ENCODE results near the gene HIRIP3. TPM values are rescaled to one million over a fixed set of nuclear protein-coding genes. Genes with fewer than 3 reads are reported as not detected.

HIRIP3 gene
- total and polyA plus RNA-seq, 2 of the 13 experiments (the other 11 are each of a cell fraction or from before 2014, with no cell fraction given): 12.6 to 17.2 TPM

DNA sequence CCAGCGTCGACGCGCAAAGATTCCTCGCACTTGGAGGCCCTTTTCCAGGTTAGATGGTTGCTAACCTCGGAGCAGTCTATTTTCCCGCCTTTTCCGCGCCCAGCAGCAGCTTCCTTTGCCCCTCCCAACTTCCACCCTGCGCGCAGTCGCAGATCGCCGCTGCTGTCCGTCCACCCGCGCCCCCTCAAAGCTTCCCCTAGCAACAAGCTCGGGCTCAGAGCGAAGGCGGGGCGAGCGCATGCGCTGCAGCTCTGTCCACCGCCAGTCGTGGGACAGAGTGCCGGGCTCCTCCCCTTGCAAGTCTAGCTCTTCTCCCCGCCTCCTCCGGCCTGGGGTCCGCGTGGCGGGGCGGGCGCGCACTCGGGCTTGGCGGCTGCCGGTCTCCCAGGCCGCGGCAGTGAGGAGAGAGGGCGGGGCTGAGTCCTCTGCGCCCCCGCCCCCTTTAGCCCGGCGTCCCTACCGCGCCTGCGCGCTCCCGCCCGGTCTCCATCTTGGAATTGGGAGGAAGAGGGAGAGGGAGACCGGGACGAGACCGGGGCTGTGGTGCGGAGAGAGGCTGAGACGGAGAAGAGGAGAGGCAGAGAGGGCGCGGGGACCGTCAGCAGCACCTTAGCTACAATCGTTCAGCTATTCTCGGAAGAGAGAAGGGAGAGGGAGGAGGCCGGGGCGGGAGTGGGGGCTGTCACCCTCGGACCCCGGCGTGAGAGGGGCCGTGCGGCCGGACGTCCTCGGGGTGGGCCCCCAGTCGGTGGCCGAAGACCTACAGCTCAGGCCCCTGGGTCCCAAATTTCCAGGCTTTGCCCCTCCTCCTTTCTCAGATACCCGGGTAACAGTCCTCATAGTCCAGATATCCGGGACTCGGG lies 21.8 kb downstream of the HIRIP3 start, which contains the start of gene TAOK2 (continued):
- TF ChIP-seq, protein P1, sequence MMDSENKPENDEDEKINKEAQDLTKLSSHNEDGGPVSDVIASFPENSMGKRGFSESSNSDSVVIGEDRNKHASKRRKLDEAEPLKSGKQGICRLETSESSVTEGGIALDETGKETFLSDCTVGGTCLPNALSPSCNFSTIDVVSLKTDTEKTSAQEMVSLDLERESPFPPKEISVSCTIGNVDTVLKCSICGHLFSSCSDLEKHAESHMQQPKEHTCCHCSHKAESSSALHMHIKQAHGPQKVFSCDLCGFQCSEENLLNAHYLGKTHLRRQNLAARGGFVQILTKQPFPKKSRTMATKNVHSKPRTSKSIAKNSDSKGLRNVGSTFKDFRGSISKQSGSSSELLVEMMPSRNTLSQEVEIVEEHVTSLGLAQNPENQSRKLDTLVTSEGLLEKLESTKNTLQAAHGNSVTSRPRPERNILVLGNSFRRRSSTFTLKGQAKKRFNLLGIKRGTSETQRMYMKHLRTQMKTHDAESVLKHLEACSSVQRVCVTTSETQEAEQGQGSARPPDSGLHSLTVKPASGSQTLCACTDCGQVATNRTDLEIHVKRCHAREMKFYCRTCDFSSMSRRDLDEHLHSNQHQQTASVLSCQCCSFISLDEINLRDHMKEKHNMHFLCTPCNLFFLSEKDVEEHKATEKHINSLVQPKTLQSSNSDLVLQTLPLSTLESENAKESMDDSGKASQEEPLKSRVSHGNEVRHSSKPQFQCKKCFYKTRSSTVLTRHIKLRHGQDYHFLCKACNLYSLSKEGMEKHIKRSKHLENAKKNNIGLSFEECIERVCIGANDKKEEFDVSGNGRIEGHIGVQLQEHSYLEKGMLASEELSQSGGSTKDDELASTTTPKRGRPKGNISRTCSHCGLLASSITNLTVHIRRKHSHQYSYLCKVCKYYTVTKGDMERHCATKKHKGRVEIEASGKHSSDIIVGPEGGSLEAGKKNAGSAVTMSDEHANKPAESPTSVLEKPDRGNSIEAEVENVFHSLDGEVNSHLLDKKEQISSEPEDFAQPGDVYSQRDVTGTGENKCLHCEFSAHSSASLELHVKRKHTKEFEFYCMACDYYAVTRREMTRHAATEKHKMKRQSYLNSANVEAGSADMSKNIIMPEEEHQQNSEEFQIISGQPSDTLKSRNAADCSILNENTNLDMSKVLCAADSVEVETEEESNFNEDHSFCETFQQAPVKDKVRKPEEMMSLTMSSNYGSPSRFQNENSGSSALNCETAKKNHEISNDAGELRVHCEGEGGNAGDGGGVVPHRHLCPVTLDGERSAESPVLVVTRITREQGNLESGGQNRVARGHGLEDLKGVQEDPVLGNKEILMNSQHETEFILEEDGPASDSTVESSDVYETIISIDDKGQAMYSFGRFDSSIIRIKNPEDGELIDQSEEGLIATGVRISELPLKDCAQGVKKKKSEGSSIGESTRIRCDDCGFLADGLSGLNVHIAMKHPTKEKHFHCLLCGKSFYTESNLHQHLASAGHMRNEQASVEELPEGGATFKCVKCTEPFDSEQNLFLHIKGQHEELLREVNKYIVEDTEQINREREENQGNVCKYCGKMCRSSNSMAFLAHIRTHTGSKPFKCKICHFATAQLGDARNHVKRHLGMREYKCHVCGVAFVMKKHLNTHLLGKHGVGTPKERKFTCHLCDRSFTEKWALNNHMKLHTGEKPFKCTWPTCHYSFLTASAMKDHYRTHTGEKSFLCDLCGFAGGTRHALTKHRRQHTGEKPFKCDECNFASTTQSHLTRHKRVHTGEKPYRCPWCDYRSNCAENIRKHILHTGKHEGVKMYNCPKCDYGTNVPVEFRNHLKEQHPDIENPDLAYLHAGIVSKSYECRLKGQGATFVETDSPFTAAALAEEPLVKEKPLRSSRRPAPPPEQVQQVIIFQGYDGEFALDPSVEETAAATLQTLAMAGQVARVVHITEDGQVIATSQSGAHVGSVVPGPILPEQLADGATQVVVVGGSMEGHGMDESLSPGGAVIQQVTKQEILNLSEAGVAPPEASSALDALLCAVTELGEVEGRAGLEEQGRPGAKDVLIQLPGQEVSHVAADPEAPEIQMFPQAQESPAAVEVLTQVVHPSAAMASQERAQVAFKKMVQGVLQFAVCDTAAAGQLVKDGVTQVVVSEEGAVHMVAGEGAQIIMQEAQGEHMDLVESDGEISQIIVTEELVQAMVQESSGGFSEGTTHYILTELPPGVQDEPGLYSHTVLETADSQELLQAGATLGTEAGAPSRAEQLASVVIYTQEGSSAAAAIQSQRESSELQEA (CRISPR knock-in tag; IDR thresholded peaks at IDR 0.05; ENCODE audit: not compliant biosample characterization): peak; percentile 92
- TF ChIP-seq, protein P2, sequence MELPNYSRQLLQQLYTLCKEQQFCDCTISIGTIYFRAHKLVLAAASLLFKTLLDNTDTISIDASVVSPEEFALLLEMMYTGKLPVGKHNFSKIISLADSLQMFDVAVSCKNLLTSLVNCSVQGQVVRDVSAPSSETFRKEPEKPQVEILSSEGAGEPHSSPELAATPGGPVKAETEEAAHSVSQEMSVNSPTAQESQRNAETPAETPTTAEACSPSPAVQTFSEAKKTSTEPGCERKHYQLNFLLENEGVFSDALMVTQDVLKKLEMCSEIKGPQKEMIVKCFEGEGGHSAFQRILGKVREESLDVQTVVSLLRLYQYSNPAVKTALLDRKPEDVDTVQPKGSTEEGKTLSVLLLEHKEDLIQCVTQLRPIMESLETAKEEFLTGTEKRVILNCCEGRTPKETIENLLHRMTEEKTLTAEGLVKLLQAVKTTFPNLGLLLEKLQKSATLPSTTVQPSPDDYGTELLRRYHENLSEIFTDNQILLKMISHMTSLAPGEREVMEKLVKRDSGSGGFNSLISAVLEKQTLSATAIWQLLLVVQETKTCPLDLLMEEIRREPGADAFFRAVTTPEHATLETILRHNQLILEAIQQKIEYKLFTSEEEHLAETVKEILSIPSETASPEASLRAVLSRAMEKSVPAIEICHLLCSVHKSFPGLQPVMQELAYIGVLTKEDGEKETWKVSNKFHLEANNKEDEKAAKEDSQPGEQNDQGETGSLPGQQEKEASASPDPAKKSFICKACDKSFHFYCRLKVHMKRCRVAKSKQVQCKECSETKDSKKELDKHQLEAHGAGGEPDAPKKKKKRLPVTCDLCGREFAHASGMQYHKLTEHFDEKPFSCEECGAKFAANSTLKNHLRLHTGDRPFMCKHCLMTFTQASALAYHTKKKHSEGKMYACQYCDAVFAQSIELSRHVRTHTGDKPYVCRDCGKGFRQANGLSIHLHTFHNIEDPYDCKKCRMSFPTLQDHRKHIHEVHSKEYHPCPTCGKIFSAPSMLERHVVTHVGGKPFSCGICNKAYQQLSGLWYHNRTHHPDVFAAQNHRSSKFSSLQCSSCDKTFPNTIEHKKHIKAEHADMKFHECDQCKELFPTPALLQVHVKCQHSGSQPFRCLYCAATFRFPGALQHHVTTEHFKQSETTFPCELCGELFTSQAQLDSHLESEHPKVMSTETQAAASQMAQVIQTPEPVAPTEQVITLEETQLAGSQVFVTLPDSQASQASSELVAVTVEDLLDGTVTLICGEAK (IDR thresholded peaks at IDR 0.05): no peak
- TF ChIP-seq, protein P2 (CRISPR knock-in tag; IDR thresholded peaks at IDR 0.05): peak; percentile 19; the same call in 1 of the 2 replicates
- TF ChIP-seq ZNF615 (CRISPR knock-in tag; IDR thresholded peaks at IDR 0.05; ENCODE audit: borderline replicate concordance): no peak
- TF ChIP-seq ZNF263 (CRISPR knock-in tag; IDR thresholded peaks at IDR 0.05): peak; percentile 75
- peak; percentile 98 for TF ChIP-seq ZMAT3 (CRISPR knock-in tag; conservative IDR thresholded peaks at IDR 0.05)
- peak; percentile 66 for TF ChIP-seq HNRNPLL (IDR thresholded peaks at IDR 0.05; ENCODE audit: low read depth, low read length, poor library complexity, severe bottlenecking)
- no peak for TF ChIP-seq CREM (IDR thresholded peaks at IDR 0.05)
- TF ChIP-seq CREM (CRISPR knock-in tag; IDR thresholded peaks at IDR 0.05): no peak
- TF ChIP-seq ZNF547 (CRISPR knock-in tag; IDR thresholded peaks at IDR 0.05): peak; percentile 84
- peak; percentile 99 for TF ChIP-seq SAP130 (CRISPR knock-in tag; IDR thresholded peaks at IDR 0.05; ENCODE audit: low read depth)

Measured in HepG2 (cell line).